NT2/D1 (cell line): ENCODE data around the gene ADAMTS15.

Experiments
- DNase-seq: peaks from one replicate; pipeline ENCODE4 v3.0.0-alpha.2; 2011; ENCODE audit warnings: low read depth, low spot score
- H3K27me3 ChIP-seq: 2 replicates; pipeline ENCODE4 v1.6.0; 2011; ENCODE audit warnings: mild to moderate bottlenecking; ENCODE audit not compliant: insufficient read length, insufficient read depth
- H3K36me3 ChIP-seq: 2 replicates; pipeline ENCODE4 v1.6.1; 2011; ENCODE audit warnings: mild to moderate bottlenecking, low read length, mixed read lengths; ENCODE audit not compliant: insufficient read depth, insufficient read length
- H3K4me1 ChIP-seq: 2 replicates; pipeline ENCODE4 v1.5.1; 2011; ENCODE audit not compliant: insufficient read depth, insufficient read length
- H3K4me3 ChIP-seq: 2 replicates; pipeline ENCODE4 v1.5.1; 2011; ENCODE audit warnings: low read depth; ENCODE audit not compliant: insufficient read length
- H3K9ac ChIP-seq: 2 replicates; pipeline ENCODE4 v1.6.0; 2011; ENCODE audit warnings: low read depth; ENCODE audit not compliant: insufficient read length
- H3K9me3 ChIP-seq: 2 replicates; pipeline ENCODE4 v1.5.1; 2011; ENCODE audit warnings: mild to moderate bottlenecking, low read length; ENCODE audit not compliant: insufficient read depth
- SUZ12 ChIP-seq: IDR thresholded peaks from 2 replicates; pipeline ENCODE4 v1.6.1; 2011; ENCODE audit not compliant: insufficient read length, insufficient read depth; ENCODE audit errors: extremely low read depth
- YY1 ChIP-seq: IDR thresholded peaks from 2 replicates; pipeline ENCODE4 v1.6.1; 2011; ENCODE audit not compliant: insufficient read length, insufficient read depth
- ZNF274 ChIP-seq: IDR thresholded peaks from 2 replicates; pipeline ENCODE4 v1.6.1; 2011; ENCODE audit warnings: mild to moderate bottlenecking, low read depth, low read length

Gene ADAMTS15

DNA sequence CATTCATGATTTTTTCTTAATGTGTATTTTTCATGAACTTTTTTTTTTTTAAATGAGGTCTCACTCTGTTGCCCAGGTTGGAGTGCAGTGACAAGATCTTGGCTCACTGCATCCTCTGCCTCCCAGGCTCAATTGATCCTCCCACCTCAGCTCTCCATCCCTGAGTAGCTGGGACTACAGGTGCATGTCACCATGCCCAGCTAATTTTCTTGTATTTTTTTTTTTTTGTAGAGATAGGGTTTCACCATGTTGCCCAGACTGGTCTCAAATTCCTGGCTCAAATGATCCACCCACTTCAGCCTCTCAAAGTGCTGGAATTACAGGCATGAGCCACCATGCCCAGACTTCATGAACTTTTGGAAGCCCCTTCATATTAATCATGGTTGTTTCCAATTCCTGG is 49.7 kb downstream of the ADAMTS15 start:
- Histone ChIP-seq H3K4me1 (no peaks in the 10 kb centered on the region), H3K36me3 (no peaks in the 10 kb centered on the region), H3K4me3 (no peak overlapping the region), H3K27me3 (no peaks in the 10 kb centered on the region), H3K9ac (no peak overlapping the region), H3K9me3 (no peaks in the 10 kb centered on the region)
- DNase-seq = no peak
- no peak for TF ChIP-seq YY1
- no peak for TF ChIP-seq ZNF274

- Histone ChIP-seq H3K36me3 (no peaks in the 10 kb centered on the region), H3K4me1 (no peaks in the 10 kb centered on the region), H3K4me3 (no peak overlapping the region), H3K9ac (no peak overlapping the region), H3K27me3 (no peaks in the 10 kb centered on the region), H3K9me3 (peaks cover 11% of the 10 kb centered on the region)
- TF ChIP-seq YY1 (no peak), ZNF274 (no peak), SUZ12 (no peak)
- no peak for DNase-seq
Measured at GRCh38 chr11:130499828-130500227, 51.4 kb downstream of the ADAMTS15 start.

GRCh38 chr11:130504317-130504716 is 55.9 kb downstream of the ADAMTS15 start:
- Histone ChIP-seq H3K4me1 (no peaks in the 10 kb centered on the region), H3K27me3 (no peaks in the 10 kb centered on the region), H3K9ac (no peak overlapping the region), H3K9me3 (peaks cover 53% of the 10 kb centered on the region), H3K36me3 (no peaks in the 10 kb centered on the region), H3K4me3 (no peak overlapping the region)
- TF ChIP-seq YY1 (no peak), ZNF274 (no peak), SUZ12 (no peak)
- DNase-seq = no peak

DNA sequence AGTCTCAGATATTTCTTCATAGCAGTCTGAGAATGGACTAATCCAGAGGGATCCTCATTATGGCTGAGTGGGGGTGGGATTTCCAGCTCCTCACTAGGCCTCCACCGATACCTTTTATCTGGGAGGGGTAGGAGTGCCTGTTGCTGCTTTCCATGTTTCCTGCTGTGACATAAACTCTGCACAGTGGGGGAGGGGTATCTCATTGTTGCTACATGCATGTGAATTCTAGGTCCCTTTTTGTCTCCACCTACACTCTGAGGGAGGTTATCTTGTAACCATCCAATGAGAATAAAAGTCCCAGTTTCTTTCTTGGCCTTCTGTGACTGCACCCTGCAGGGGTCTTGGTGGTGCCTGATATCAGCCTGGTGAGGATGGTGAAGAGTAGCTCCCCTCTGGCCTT is 60.5 kb downstream of the ADAMTS15 start:
- Histone ChIP-seq H3K4me1 (no peaks in the 10 kb centered on the region), H3K4me3 (no peak overlapping the region), H3K9me3 (peaks cover 51% of the 10 kb centered on the region), H3K9ac (no peak overlapping the region), H3K36me3 (no peaks in the 10 kb centered on the region), H3K27me3 (no peaks in the 10 kb centered on the region)
- TF ChIP-seq ZNF274 (no peak), YY1 (no peak), SUZ12 (no peak)
- DNase-seq = no peak

- H3K9me3 ChIP-seq = peaks cover 41% of the 10 kb centered on the region
- H3K4me3 ChIP-seq = no peak overlapping the region
- TF ChIP-seq ZNF274 (no peak), YY1 (no peak), SUZ12 (no peak)
- no peak for DNase-seq
- no peaks in the 10 kb centered on the region for H3K27me3 ChIP-seq
- no peak overlapping the region for H3K9ac ChIP-seq
- no peaks in the 10 kb centered on the region for H3K36me3 ChIP-seq
- H3K4me1 ChIP-seq = no peaks in the 10 kb centered on the region
Measured at GRCh38 chr11:130509942-130510341, 61.5 kb downstream of the ADAMTS15 start.

DNA sequence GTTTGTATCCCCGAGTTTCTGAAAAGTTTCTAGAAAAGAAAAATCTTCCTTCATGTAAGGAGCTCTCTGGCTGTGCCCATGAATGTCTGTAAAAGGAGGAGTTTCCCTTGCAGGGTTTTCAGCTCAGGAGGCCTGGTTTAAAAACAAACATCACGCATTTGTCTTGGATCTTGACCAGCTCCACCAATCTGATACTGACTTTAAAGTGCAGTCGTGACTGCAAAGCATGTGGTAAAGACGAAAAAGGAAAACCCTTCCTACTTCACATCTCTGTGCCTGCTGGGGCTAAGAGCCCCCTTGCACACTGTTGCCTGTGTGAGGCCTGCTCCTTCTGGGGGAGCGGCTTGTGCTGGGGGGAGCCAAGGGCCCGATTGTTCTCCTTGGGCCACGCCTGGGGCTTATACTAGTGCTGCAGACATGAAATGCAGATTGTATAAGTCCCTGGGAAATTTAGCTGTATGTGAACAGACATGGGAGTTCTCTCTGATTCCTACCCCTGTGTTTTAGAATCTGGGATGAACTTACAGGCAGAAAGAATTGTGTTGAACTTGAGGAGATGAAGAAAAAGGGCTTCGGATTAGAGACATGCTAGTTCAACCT is 62.1 kb downstream of the ADAMTS15 start:
- H3K4me1 ChIP-seq = no peaks in the 10 kb centered on the region
- peaks cover 37% of the 10 kb centered on the region; the same call in 1 of the 2 replicates for H3K9me3 ChIP-seq
- no peak for DNase-seq
- H3K36me3 ChIP-seq = no peaks in the 10 kb centered on the region
- no peak overlapping the region for H3K4me3 ChIP-seq
- no peaks in the 10 kb centered on the region for H3K27me3 ChIP-seq
- TF ChIP-seq SUZ12 = no peak
- TF ChIP-seq YY1 = no peak
- TF ChIP-seq ZNF274 = no peak
- no peak overlapping the region for H3K9ac ChIP-seq

- Histone ChIP-seq H3K4me1 (no peaks in the 10 kb centered on the region), H3K9ac (no peak overlapping the region)
- no peak for DNase-seq
Measured at GRCh38 chr11:130511765-130512164, 63.3 kb downstream of the ADAMTS15 start.

More at GRCh38 chr11:130511765-130512164, 63.3 kb downstream of the ADAMTS15 start:
- TF ChIP-seq SUZ12 (no peak), ZNF274 (no peak)
- no peaks in the 10 kb centered on the region for H3K27me3 ChIP-seq
- H3K4me3 ChIP-seq = no peak overlapping the region
- peaks cover 24% of the 10 kb centered on the region; the same call in 1 of the 2 replicates for H3K9me3 ChIP-seq
- no peaks in the 10 kb centered on the region for H3K36me3 ChIP-seq
